ENCODE measurements around the gene RIPK4. TPM values are rescaled to one million over a fixed set of nuclear protein-coding genes. Genes with fewer than 3 reads are reported as not detected.
"Not testable (repeated sequence)": the region's sequence is repeated elsewhere in the genome, so short reads cannot be mapped to it uniquely, and the experiment has no call there.

Gene RIPK4
- total RNA-seq, 1 donor from 2014 or later, result not detected

DNA sequence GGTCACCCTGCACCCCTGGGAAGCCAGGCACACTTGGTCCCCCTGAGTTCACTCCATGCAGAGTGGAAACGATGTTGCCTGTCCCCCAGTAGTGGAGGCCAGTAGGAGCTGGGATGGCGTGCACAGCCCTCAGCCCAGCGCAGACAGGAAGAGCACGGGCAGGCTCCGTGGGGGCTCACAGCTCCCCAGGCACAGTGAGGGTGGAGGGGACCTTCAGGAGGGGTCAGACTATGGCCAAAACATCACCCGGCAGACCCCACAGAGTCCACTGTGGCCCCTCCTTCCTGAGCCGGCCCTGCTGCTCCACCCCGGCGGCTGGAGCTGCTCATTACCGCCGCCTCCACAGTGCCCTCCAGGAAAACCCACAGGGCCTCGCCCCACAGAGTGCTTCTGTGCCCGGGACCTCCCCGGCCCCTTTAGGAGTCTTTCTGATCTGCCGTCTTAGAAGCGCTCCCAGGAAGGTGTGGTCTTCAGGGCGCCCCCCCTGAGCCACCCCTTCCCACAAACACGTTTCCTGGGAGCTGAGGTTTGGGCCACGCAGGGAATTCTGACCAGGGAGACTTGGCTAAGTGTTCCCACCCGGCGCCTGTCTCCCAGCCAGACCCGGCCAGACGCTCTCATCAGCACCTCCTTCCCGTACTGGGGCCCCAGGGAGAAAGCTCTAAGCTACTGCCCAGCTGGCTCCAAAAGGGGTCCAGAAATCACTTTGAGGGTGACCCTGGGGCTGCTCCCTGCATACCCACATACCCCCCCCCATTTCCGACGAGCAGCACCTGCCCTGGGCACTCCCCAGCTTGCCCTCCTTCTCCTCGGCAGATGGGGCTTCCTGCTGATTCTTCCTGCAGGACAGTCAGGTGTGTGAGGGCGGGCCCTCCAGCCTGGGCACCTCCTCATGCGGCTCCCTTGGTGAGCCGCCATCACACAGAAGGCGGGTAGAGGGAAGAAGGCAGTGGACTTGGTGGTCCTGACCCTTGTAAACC, 38.8 kb downstream of the RIPK4 start:
- H3K4me1 Mint-ChIP-seq (ENCODE audit: low read depth), result no peaks in the 10 kb centered on the region
- no peak for DNase-seq (ENCODE audit: low spot score)
- no peaks in the 10 kb centered on the region for H3K36me3 Mint-ChIP-seq (ENCODE audit: low read depth)
- no peak overlapping the region for H3K4me3 Mint-ChIP-seq (ENCODE audit: low read depth)
- H3K9me3 Mint-ChIP-seq, result no peaks in the 10 kb centered on the region
- peaks cover 41% of the 10 kb centered on the region for H3K27me3 Mint-ChIP-seq (ENCODE audit: low read depth)
- intact Hi-C loops (cut with micrococcal nuclease), result no loop called here
- H3K27ac Mint-ChIP-seq, result no peak overlapping the region

DNA sequence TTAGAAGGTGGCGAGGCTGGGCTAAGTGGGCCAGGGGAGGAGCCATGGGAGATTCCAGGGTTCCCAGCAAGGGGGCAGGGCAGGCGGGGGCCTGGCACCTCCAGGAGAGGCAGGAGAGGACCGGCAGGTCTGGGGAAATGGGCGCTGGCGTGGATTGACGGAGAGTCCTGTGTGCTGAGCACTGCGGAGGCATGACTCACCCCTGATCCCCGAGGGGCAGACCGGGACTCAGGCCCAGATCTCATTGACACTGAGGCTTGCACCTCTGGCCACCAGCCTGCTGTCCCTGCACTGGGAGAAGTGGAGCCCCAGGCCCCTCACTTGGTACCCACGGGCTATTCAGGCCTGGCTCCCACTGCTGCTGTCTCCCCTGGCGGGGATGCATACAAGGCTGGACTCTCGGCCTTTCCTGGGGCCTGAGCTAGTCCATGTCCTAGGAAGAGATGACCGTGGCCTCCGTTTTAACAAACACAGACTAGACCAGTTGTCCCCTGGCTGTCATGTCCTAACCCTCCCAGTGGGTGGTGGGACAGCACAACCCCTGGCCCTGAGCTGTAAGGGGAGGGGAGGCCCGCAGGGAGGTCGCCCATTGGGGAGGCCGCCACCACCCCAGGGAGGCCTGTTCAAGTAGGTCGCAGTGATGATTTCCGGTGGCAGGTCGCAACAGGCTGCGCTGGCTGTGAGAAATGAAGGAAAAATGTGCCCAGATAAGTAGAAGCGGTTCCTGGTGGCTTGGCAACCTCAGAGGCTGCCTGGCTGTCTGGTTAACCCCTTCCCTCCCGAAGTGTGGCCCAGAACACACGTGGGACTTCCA, 39.7 kb downstream of the RIPK4 start:
- intact Hi-C loops (cut with micrococcal nuclease), result no loop called here
- H3K9me3 Mint-ChIP-seq, result no peaks in the 10 kb centered on the region

DNA sequence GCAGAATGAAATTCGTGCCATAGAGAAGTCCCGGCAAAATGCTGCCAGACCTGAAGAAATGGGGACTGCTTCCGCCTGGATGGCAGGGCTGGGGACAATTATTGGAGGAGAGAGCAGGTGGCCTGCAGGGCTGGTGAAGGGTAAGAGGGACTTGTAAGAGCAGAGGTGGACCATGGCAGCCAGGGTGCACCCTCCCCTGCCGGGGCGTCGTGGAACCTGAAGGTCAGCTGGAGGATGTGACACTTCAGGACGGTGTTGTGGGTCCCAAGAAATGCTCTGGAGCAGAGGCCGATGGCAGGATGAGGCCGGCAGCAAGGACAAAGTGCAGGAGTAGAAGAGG, 40.3 kb downstream of the RIPK4 start:
- Mint-ChIP-seq H3K27me3 (ENCODE audit: low read depth) (peaks cover 36% of the 10 kb centered on the region), H3K9me3 (no peaks in the 10 kb centered on the region), H3K27ac (no peak overlapping the region), H3K4me1 (ENCODE audit: low read depth) (no peaks in the 10 kb centered on the region), H3K4me3 (ENCODE audit: low read depth) (no peak overlapping the region), H3K36me3 (ENCODE audit: low read depth) (no peaks in the 10 kb centered on the region)
- intact Hi-C loops (cut with micrococcal nuclease), result no loop called here
- DNase-seq (ENCODE audit: low spot score), result no peak

More for the DNA sequence above, 39.7 kb downstream of the RIPK4 start:
- Mint-ChIP-seq H3K36me3 (ENCODE audit: low read depth) (no peaks in the 10 kb centered on the region), H3K27me3 (ENCODE audit: low read depth) (peaks cover 39% of the 10 kb centered on the region), H3K4me3 (ENCODE audit: low read depth) (no peak overlapping the region), H3K27ac (no peak overlapping the region), H3K4me1 (ENCODE audit: low read depth) (no peaks in the 10 kb centered on the region)
- DNase-seq (ENCODE audit: low spot score), result no peak

DNA sequence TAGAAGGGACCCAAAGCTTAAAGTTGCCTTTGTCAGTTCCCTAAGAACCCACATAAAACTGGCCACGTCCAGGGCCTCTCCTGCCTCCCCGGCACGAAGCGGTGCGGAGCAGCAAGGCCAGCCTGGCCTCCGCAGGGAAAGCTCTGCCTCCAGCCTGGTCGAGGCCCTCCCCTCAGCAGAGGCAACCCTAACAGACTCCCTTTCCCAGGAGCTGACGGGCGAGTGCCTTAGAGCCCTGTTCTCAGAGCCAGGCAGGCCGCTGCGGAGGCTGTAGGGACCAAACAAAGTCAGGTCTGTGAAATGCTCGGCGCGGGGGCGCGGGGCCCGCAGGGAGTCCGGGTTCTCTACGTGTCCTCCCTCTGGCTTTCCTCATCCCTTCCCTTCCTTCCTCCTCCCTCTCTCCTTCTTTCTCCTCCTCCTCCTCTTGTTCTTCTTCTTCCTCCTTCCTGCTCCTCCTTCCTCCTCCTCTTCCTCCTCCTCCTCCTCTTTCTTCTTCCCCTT, 40.7 kb downstream of the RIPK4 start:
- H3K36me3 Mint-ChIP-seq (ENCODE audit: low read depth), result no peaks in the 10 kb centered on the region
- peaks cover 31% of the 10 kb centered on the region for H3K27me3 Mint-ChIP-seq (ENCODE audit: low read depth)
- intact Hi-C loops (cut with micrococcal nuclease), result no loop called here
- H3K9me3 Mint-ChIP-seq, result no peaks in the 10 kb centered on the region
- H3K4me3 Mint-ChIP-seq (ENCODE audit: low read depth), result no peak overlapping the region
- no peaks in the 10 kb centered on the region for H3K4me1 Mint-ChIP-seq (ENCODE audit: low read depth)
- DNase-seq (ENCODE audit: low spot score), result no peak
- no peak overlapping the region for H3K27ac Mint-ChIP-seq

DNA sequence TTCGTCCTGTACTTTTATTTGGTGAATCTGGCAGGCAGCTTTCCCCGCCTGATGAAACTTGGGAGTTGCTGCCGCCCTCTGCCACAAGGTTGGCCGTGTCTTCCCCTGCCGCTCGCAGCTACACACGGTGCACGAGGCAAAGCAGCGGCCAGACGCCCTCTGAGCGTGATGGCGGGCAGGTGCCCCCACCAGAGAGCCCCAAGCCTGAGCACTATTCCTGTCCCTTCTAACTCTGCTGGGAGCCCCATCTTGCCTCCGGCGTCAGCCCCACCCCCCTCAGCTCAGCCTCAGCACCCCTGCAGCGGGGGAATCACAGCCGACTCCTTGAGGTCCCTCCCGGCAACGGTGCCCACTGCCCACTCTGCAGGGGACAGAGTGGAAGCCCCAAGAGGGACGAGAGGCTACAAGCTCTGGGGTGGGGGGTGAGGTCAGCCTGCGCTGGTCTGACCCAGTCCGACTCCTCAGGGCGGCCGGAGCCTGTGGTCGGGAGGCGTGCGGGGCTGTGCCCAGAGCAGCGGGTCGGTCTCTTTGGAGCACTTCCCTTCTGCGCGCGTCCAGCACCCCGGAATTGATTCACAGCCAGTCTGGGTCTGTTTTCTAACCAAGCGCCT, 41.3 kb downstream of the RIPK4 start:
- H3K4me3 Mint-ChIP-seq (ENCODE audit: low read depth), result no peak overlapping the region
- no peaks in the 10 kb centered on the region for H3K36me3 Mint-ChIP-seq (ENCODE audit: low read depth)
- no peak overlapping the region for H3K27ac Mint-ChIP-seq
- H3K9me3 Mint-ChIP-seq, result no peaks in the 10 kb centered on the region
- no peak for DNase-seq (ENCODE audit: low spot score)
- intact Hi-C loops (cut with micrococcal nuclease), result no loop called here
- H3K4me1 Mint-ChIP-seq (ENCODE audit: low read depth), result no peaks in the 10 kb centered on the region
- H3K27me3 Mint-ChIP-seq (ENCODE audit: low read depth), result peaks cover 26% of the 10 kb centered on the region

DNA sequence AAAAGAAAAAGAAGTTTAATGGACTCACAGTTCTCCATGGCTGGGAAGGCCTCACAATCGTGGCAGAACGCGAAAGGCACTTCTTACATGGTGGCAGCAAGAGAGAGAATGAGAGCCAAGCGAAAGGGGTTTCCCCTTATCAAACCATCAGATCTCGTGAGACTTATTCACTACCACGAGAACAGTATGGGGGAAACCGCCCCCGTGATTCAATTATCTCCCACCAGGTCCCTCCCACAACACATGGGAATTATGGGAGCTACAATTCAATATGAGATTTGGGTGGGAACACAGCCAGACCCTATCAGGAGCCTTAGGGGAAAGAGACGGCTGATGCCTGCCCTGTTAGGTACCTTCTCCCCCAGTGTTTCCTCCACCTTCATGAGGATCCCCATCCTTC, 43.0 kb downstream of the RIPK4 start:
- DNase-seq (ENCODE audit: low spot score); H3K9me3 Mint-ChIP-seq; H3K27ac Mint-ChIP-seq; H3K36me3 Mint-ChIP-seq (ENCODE audit: low read depth); H3K4me1 Mint-ChIP-seq (ENCODE audit: low read depth); H3K4me3 Mint-ChIP-seq (ENCODE audit: low read depth); intact Hi-C loops (cut with micrococcal nuclease): not testable (repeated sequence)
- H3K27me3 Mint-ChIP-seq (ENCODE audit: low read depth), result peaks cover 25% of the 10 kb centered on the region

DNA sequence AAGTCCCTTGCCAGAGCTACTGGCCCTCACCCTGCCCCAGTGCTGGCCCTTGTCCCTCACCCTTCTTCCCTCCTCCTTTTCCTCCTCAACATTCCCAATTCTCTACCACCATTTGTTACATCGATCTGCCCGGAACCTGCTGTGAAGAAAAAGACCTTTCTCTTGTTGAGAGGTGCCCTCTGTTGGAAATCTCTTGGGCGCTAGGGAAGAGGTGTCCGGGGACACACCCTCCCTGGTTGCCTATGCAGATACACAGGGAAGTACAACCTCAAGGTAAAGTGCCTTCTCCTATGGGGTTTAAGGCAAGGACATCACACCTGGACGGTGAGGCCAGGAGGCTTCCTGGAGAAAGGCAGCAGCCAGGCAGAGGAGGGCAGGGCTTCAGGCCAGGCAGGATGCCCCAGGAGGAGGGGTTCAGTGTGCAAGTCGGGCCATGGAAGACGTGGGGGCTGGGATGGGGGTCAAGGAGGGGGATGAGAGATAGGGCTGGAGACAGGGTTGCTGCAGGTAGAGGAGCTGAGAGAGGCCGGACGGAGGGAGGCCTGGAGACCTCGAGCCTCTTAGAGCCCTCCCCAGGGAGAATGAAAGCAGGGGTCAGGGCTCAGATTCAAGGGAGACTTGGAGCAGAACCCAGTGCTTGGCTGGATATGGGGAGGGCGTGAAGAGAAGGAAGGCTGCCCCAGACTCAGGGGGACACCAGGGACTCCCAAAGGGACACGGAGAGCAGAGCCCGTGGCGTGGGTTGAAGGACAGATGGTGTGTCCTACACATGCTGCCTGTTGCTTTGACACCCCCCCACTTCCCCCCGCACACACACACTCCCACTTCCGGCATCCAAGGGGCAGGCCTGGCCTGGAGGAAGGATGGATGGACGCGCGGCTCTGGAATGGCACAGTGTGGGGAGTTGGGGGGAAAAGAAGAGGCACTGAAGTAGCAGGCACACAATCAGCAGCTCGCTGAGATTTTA, 44.5 kb downstream of the RIPK4 start:
- Mint-ChIP-seq H3K4me3 (ENCODE audit: low read depth) (no peak overlapping the region), H3K9me3 (no peaks in the 10 kb centered on the region), H3K27me3 (ENCODE audit: low read depth) (peaks cover 25% of the 10 kb centered on the region), H3K27ac (no peak overlapping the region), H3K36me3 (ENCODE audit: low read depth) (no peaks in the 10 kb centered on the region), H3K4me1 (ENCODE audit: low read depth) (no peaks in the 10 kb centered on the region)
- intact Hi-C loops (cut with micrococcal nuclease), result no loop called here
- DNase-seq (ENCODE audit: low spot score), result no peak

DNA sequence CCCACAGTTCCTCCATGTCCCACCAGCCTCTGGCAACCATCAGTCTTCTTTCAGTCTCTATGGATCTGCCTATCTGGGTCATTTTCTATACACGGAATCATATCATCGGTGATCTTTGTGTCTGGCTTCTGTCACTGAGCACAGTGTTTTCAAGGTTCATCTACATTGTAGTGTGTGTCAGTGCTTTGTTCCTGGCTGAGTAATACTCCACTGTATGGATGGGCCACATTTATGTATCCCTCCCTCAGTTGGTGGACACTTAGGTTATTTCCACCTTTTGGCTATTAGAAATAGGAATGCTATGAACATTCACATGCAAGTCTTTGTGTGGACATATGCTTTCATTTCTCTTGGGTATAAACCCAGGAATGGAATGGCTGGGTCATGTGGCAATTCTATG, 46.6 kb downstream of the RIPK4 start:
- Mint-ChIP-seq H3K27ac (no peak overlapping the region), H3K9me3 (no peaks in the 10 kb centered on the region), H3K27me3 (ENCODE audit: low read depth) (peaks cover 13% of the 10 kb centered on the region), H3K4me3 (ENCODE audit: low read depth) (no peak overlapping the region), H3K4me1 (ENCODE audit: low read depth) (no peaks in the 10 kb centered on the region), H3K36me3 (ENCODE audit: low read depth) (no peaks in the 10 kb centered on the region)
- intact Hi-C loops (cut with micrococcal nuclease), result no loop called here
- no peak for DNase-seq (ENCODE audit: low spot score)

DNA sequence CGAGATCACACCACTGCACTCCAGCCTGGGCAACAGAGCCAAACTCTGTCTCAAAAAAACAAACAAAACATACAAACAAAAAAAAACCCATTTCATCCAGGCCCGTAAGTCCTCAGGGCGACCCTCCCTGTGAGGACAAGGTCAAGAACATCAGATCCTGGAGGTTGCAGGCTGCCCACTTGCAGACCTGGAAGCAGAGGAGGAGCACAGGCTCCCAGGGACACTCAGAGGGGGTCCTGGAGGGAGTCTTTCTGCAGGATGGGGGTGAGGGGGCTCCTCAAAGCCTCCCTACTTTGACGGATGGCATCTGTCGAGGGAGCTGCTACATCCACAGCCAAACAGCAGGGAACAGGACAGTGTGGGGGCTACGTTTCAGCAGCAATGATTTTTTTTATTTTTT, 47.2 kb downstream of the RIPK4 start:
- DNase-seq (ENCODE audit: low spot score), result no peak
- Mint-ChIP-seq H3K4me1 (ENCODE audit: low read depth) (no peaks in the 10 kb centered on the region), H3K27me3 (ENCODE audit: low read depth) (peaks cover 11% of the 10 kb centered on the region), H3K9me3 (no peaks in the 10 kb centered on the region), H3K27ac (no peak overlapping the region), H3K36me3 (ENCODE audit: low read depth) (no peaks in the 10 kb centered on the region), H3K4me3 (ENCODE audit: low read depth) (no peak overlapping the region)
- intact Hi-C loops (cut with micrococcal nuclease), result no loop called here

DNA sequence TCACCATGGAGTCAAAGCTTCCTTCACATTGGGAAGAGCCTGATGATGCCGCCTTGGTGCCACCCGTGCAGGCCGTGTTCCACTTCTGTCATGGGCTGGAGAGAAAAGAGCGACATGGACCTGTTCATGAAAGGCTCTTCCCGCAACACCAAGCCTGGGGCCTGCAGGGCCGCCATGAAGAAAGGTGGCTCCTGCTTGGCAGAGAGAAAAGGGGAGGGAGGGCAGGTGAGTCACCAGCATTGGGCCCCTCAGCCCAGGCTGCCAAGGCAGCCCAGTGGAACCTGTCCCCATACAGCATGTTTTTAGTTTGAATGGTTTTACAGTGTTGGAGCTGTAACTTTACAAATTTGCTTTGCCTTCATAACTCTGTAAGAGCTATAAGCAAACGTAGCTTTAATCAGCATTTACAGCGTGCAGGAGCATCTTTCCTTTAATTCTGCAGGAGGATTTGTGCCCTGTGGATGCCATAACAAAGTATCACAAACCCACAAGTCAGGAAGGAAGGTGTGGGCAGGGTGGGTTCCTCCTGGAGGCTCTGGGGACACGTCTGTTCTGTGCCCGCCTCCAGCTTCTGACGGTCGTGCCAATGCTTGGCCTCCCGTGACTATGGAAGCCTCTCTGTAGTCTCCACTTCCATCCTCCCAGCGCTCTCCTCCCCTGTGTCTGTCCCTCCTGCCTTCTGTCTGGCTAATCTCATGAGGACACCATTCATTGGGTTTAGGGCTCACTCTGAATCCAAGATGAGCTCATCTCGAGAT, 49.1 kb downstream of the RIPK4 start:
- Mint-ChIP-seq H3K9me3 (no peaks in the 10 kb centered on the region), H3K27ac (no peak overlapping the region), H3K27me3 (ENCODE audit: low read depth) (peaks cover 11% of the 10 kb centered on the region), H3K36me3 (ENCODE audit: low read depth) (no peaks in the 10 kb centered on the region), H3K4me3 (ENCODE audit: low read depth) (no peak overlapping the region), H3K4me1 (ENCODE audit: low read depth) (no peaks in the 10 kb centered on the region)
- no peak for DNase-seq (ENCODE audit: low spot score)
- intact Hi-C loops (cut with micrococcal nuclease), result no loop called here

DNA sequence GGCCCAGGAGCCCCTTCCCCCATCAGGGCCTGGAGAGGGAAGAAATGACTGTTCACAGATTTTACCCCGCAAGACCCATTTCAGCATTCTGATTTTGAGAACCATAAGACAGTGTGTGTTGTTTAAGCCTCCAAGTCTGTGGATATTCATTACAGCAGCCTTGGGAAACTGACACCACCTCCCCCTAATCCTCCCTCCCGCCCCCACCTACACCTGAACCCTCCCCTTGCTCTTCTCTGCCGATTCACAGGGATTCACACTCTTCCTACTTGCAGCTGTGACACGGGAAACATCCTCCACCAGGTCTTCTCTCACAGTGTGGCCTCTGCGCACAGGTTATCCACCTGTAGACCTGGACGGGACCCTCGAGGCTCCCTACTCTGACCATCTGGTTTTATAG, 50.1 kb downstream of the RIPK4 start:
- Mint-ChIP-seq H3K4me1 (ENCODE audit: low read depth) (no peaks in the 10 kb centered on the region), H3K4me3 (ENCODE audit: low read depth) (no peak overlapping the region), H3K9me3 (no peaks in the 10 kb centered on the region), H3K27me3 (ENCODE audit: low read depth) (peaks cover 19% of the 10 kb centered on the region), H3K27ac (no peak overlapping the region), H3K36me3 (ENCODE audit: low read depth) (no peaks in the 10 kb centered on the region)
- intact Hi-C loops (cut with micrococcal nuclease), result no loop called here
- DNase-seq (ENCODE audit: low spot score), result no peak
